Uterus (tissue), 2 donors: ENCODE data around the gene PRRG2.

Source experiments
- CTCF ChIP-seq, 4 experiments: fragments of 200-600 bp in 2 of 4; fragments of 450-650 bp in 2 of 4; sonication (generic) in 2 of 4; IDR thresholded peaks; one replicate each; pipeline ENCODE4 v1.5.1; 2016 to 2019; ENCODE audit warnings: antibody characterized with exemption in 4 of 4, mild to moderate bottlenecking in 2 of 4, moderate library complexity in 1 of 4
- POLR2A ChIP-seq, 2 donors: fragments of 450-650 bp; IDR thresholded peaks; one replicate each; pipeline ENCODE4 v1.6.1; 2016; ENCODE audit warnings: antibody characterized with exemption in 2 of 2, mild to moderate bottlenecking in 1 of 2, moderate library complexity in 1 of 2

- TF ChIP-seq CTCF (IDR thresholded peaks at IDR 0.05) (no peak), POLR2A (IDR thresholded peaks at IDR 0.05) (no peak)
Observed at GRCh38 chr19:49573009-49573408, 8.1 kb upstream of the PRRG2 start.
